ENCODE measurements around the gene HIVEP1.

The HIVEP1 gene

GRCh38 chr6:11992086-11992485, 20.0 kb upstream of the HIVEP1 start:
- DNase-seq (ENCODE audit: low read depth, low spot score): no peak
- Histone ChIP-seq H3K4me1 (ENCODE audit: insufficient read depth, insufficient read length) (no peaks in the 10 kb centered on the region), H3K27me3 (ENCODE audit: insufficient read depth, insufficient read length) (no peaks in the 10 kb centered on the region), H3K4me3 (ENCODE audit: insufficient read length, low read depth) (no peak overlapping the region), H3K9ac (ENCODE audit: insufficient read length, low read depth) (no peak overlapping the region), H3K36me3 (ENCODE audit: insufficient read depth, insufficient read length, low read length) (no peaks in the 10 kb centered on the region), H3K9me3 (ENCODE audit: insufficient read depth, low read length) (no peaks in the 10 kb centered on the region)
- TF ChIP-seq SUZ12 (IDR thresholded peaks at IDR 0.05; ENCODE audit: extremely low read depth, insufficient read depth, insufficient read length): no peak
- TF ChIP-seq YY1 (IDR thresholded peaks at IDR 0.05; ENCODE audit: insufficient read depth, insufficient read length): no peak
- no peak for TF ChIP-seq ZNF274 (IDR thresholded peaks at IDR 0.05; ENCODE audit: low read depth, low read length)

GRCh38 chr6:11994875-11995461, 17.1 kb upstream of the HIVEP1 start:
- no peaks in the 10 kb centered on the region for H3K9me3 ChIP-seq (ENCODE audit: insufficient read depth, low read length)
- DNase-seq (ENCODE audit: low read depth, low spot score): no peak
- no peaks in the 10 kb centered on the region for H3K27me3 ChIP-seq (ENCODE audit: insufficient read depth, insufficient read length)
- H3K36me3 ChIP-seq (ENCODE audit: insufficient read depth, insufficient read length, low read length): no peaks in the 10 kb centered on the region
- H3K9ac ChIP-seq (ENCODE audit: insufficient read length, low read depth): no peak overlapping the region
- TF ChIP-seq YY1 (IDR thresholded peaks at IDR 0.05; ENCODE audit: insufficient read depth, insufficient read length) (no peak), SUZ12 (IDR thresholded peaks at IDR 0.05; ENCODE audit: extremely low read depth, insufficient read depth, insufficient read length) (no peak), ZNF274 (IDR thresholded peaks at IDR 0.05; ENCODE audit: low read depth, low read length) (no peak)
- no peaks in the 10 kb centered on the region for H3K4me1 ChIP-seq (ENCODE audit: insufficient read depth, insufficient read length)
- H3K4me3 ChIP-seq (ENCODE audit: insufficient read length, low read depth): no peak overlapping the region

- no peak overlapping the region for H3K9ac ChIP-seq (ENCODE audit: insufficient read length, low read depth)
- no peaks in the 10 kb centered on the region for H3K4me1 ChIP-seq (ENCODE audit: insufficient read depth, insufficient read length)
- DNase-seq (ENCODE audit: low read depth, low spot score): no peak
- TF ChIP-seq YY1 (IDR thresholded peaks at IDR 0.05; ENCODE audit: insufficient read depth, insufficient read length) (no peak), ZNF274 (IDR thresholded peaks at IDR 0.05; ENCODE audit: low read depth, low read length) (no peak), SUZ12 (IDR thresholded peaks at IDR 0.05; ENCODE audit: extremely low read depth, insufficient read depth, insufficient read length) (no peak)
- H3K9me3 ChIP-seq (ENCODE audit: insufficient read depth, low read length): no peaks in the 10 kb centered on the region
- H3K4me3 ChIP-seq (ENCODE audit: insufficient read length, low read depth): no peak overlapping the region
- no peaks in the 10 kb centered on the region for H3K27me3 ChIP-seq (ENCODE audit: insufficient read depth, insufficient read length)
- H3K36me3 ChIP-seq (ENCODE audit: insufficient read depth, insufficient read length, low read length): no peaks in the 10 kb centered on the region
Observed at GRCh38 chr6:11996751-11997150, 15.4 kb upstream of the HIVEP1 start.

GRCh38 chr6:11999246-11999645, 12.9 kb upstream of the HIVEP1 start:
- TF ChIP-seq YY1 (IDR thresholded peaks at IDR 0.05; ENCODE audit: insufficient read depth, insufficient read length): no peak
- no peak for TF ChIP-seq ZNF274 (IDR thresholded peaks at IDR 0.05; ENCODE audit: low read depth, low read length)
- TF ChIP-seq SUZ12 (IDR thresholded peaks at IDR 0.05; ENCODE audit: extremely low read depth, insufficient read depth, insufficient read length): no peak
- Histone ChIP-seq H3K4me1 (ENCODE audit: insufficient read depth, insufficient read length) (no peaks in the 10 kb centered on the region), H3K27me3 (ENCODE audit: insufficient read depth, insufficient read length) (no peaks in the 10 kb centered on the region), H3K9me3 (ENCODE audit: insufficient read depth, low read length) (no peaks in the 10 kb centered on the region), H3K4me3 (ENCODE audit: insufficient read length, low read depth) (no peak overlapping the region), H3K36me3 (ENCODE audit: insufficient read depth, insufficient read length, low read length) (no peaks in the 10 kb centered on the region), H3K9ac (ENCODE audit: insufficient read length, low read depth) (no peak overlapping the region)
- DNase-seq (ENCODE audit: low read depth, low spot score): no peak

GRCh38 chr6:12000174-12000573, 11.9 kb upstream of the HIVEP1 start:
- DNase-seq (ENCODE audit: low read depth, low spot score): no peak
- TF ChIP-seq SUZ12 (IDR thresholded peaks at IDR 0.05; ENCODE audit: extremely low read depth, insufficient read depth, insufficient read length) (no peak), YY1 (IDR thresholded peaks at IDR 0.05; ENCODE audit: insufficient read depth, insufficient read length) (no peak), ZNF274 (IDR thresholded peaks at IDR 0.05; ENCODE audit: low read depth, low read length) (no peak)
- Histone ChIP-seq H3K9ac (ENCODE audit: insufficient read length, low read depth) (no peak overlapping the region), H3K27me3 (ENCODE audit: insufficient read depth, insufficient read length) (no peaks in the 10 kb centered on the region), H3K4me1 (ENCODE audit: insufficient read depth, insufficient read length) (no peaks in the 10 kb centered on the region), H3K36me3 (ENCODE audit: insufficient read depth, insufficient read length, low read length) (no peaks in the 10 kb centered on the region), H3K9me3 (ENCODE audit: insufficient read depth, low read length) (no peaks in the 10 kb centered on the region), H3K4me3 (ENCODE audit: insufficient read length, low read depth) (no peak overlapping the region)

GRCh38 chr6:12001004-12001705, 11.0 kb upstream of the HIVEP1 start:
- no peaks in the 10 kb centered on the region for H3K9me3 ChIP-seq (ENCODE audit: insufficient read depth, low read length)
- TF ChIP-seq ZNF274 (IDR thresholded peaks at IDR 0.05; ENCODE audit: low read depth, low read length) (no peak), YY1 (IDR thresholded peaks at IDR 0.05; ENCODE audit: insufficient read depth, insufficient read length) (no peak), SUZ12 (IDR thresholded peaks at IDR 0.05; ENCODE audit: extremely low read depth, insufficient read depth, insufficient read length) (no peak)
- H3K36me3 ChIP-seq (ENCODE audit: insufficient read depth, insufficient read length, low read length): no peaks in the 10 kb centered on the region
- no peak for DNase-seq (ENCODE audit: low read depth, low spot score)
- no peak overlapping the region for H3K9ac ChIP-seq (ENCODE audit: insufficient read length, low read depth)
- H3K4me1 ChIP-seq (ENCODE audit: insufficient read depth, insufficient read length): no peaks in the 10 kb centered on the region
- H3K27me3 ChIP-seq (ENCODE audit: insufficient read depth, insufficient read length): no peaks in the 10 kb centered on the region
- no peak overlapping the region for H3K4me3 ChIP-seq (ENCODE audit: insufficient read length, low read depth)

GRCh38 chr6:12001706-12002435, 10.2 kb upstream of the HIVEP1 start:
- Histone ChIP-seq H3K36me3 (ENCODE audit: insufficient read depth, insufficient read length, low read length) (no peaks in the 10 kb centered on the region), H3K4me1 (ENCODE audit: insufficient read depth, insufficient read length) (no peaks in the 10 kb centered on the region), H3K27me3 (ENCODE audit: insufficient read depth, insufficient read length) (no peaks in the 10 kb centered on the region), H3K9me3 (ENCODE audit: insufficient read depth, low read length) (no peaks in the 10 kb centered on the region), H3K9ac (ENCODE audit: insufficient read length, low read depth) (no peak overlapping the region), H3K4me3 (ENCODE audit: insufficient read length, low read depth) (no peak overlapping the region)
- no peak for DNase-seq (ENCODE audit: low read depth, low spot score)
- TF ChIP-seq ZNF274 (IDR thresholded peaks at IDR 0.05; ENCODE audit: low read depth, low read length): no peak
- TF ChIP-seq SUZ12 (IDR thresholded peaks at IDR 0.05; ENCODE audit: extremely low read depth, insufficient read depth, insufficient read length): no peak
- TF ChIP-seq YY1 (IDR thresholded peaks at IDR 0.05; ENCODE audit: insufficient read depth, insufficient read length): no peak
